Stomach (tissue), 9 donors: ENCODE data around the gene CFAP92. TPM values are rescaled to one million over a fixed set of nuclear protein-coding genes. Genes with fewer than 3 reads are reported as not detected.

Experiments used
- DNase-seq, 2 donors: peaks; one replicate each; pipeline versions ENCODE4 v3.0.0 to v3.0.0-alpha.2; 2013 to 2019
- H3K27ac ChIP-seq, 5 donors: fragments of 200-600 bp in 4 of 5; sonication (generic) in 4 of 5; one replicate each; pipeline ENCODE4 v1.5.1; 2013 to 2019; ENCODE audit warnings: mild to moderate bottlenecking in 1 of 5, moderate library complexity in 1 of 5
- H3K27me3 ChIP-seq, 3 donors: fragments of 200-600 bp; sonication (generic); one replicate each; pipeline ENCODE4 v1.5.1; 2017 to 2019; ENCODE audit warnings: mixed run types in 1 of 3
- H3K36me3 ChIP-seq, 4 donors: fragments of 200-600 bp; sonication (generic); 1 replicate in 3 of 4; 2 replicates in 1 of 4; pipeline ENCODE4 v1.5.1; 2016 to 2019
- H3K4me1 ChIP-seq, 4 donors: fragments of 200-600 bp; sonication (generic); one replicate each; pipeline ENCODE4 v1.5.1; 2016 to 2019
- H3K4me3 ChIP-seq, 4 donors: fragments of 200-600 bp; sonication (generic) in 3 of 4; one replicate each; pipeline ENCODE4 v1.5.1; 2016 to 2019; ENCODE audit warnings: mild to moderate bottlenecking in 1 of 4
- H3K9me3 ChIP-seq, 4 donors: fragments of 200-600 bp; sonication (generic); one replicate each; pipeline ENCODE4 v1.5.1; 2016 to 2019
- CTCF ChIP-seq, 7 experiments: fragments of 450-650 bp in 4 of 7; fragments of 200-600 bp in 3 of 7; sonication (generic) in 3 of 7; IDR thresholded peaks; one replicate each; pipeline ENCODE4 v1.5.1; 2016 to 2019; ENCODE audit warnings: antibody characterized with exemption in 7 of 7, control low read depth in 2 of 7, mild to moderate bottlenecking in 1 of 7
- EP300 ChIP-seq: sonication (generic); formaldehyde crosslinking; IDR thresholded peaks from one replicate; pipeline ENCODE4 v1.6.1; 2017; ENCODE audit warnings: antibody characterized with exemption
- POLR2A ChIP-seq, 4 donors: fragments of 450-650 bp; IDR thresholded peaks; one replicate each; pipeline ENCODE4 v1.6.1; 2016; ENCODE audit warnings: antibody characterized with exemption in 4 of 4, control low read depth in 2 of 4, mild to moderate bottlenecking in 1 of 4, moderate library complexity in 1 of 4
- POLR2AphosphoS5 ChIP-seq, 3 donors: sonication (generic); formaldehyde crosslinking; IDR thresholded peaks; one replicate each; pipeline ENCODE4 v1.6.1; 2016; ENCODE audit warnings: antibody characterized with exemption in 3 of 3
- WGBS, 5 donors: extraction: QIAGEN DNeasy Blood & Tissue Kit in 3 of 5; methylation state at CpG; one replicate each; pipeline versions ENCODE4 v1.1.5 to v1.1.7; 2013 to 2018; 5-methylcytosine and 5-hydroxymethylcytosine counted together
- intact Hi-C: fragments of 100-400 bp; cut with DNase I; formaldehyde crosslinking; loops from one replicate; pipeline ENCODE4 v1.15.1; 2023; ENCODE audit warnings: low total_unique reads
- polyA plus RNA-seq, 3 donors: library from polyadenylated mRNA; stranded (reverse); fragments of 200-250 nt; gene quantifications; one replicate each; pipeline ENCODE4 v1.2.3, GENCODE V29; 2013
- total RNA-seq, 5 donors: library from RNA; depleted of rRNA; stranded (reverse); fragments of >200 nt; gene quantifications; one replicate each; pipeline versions ENCODE4 v1.1.0 to v1.2.3, GENCODE V29; 2014 to 2016
- donor health status: healthy with polysubstance abuse.
- donor health status: Bipolar disorder and iron deficiency.
- donor health status: healthy.

Gene CFAP92
- total and polyA plus RNA-seq, 8 donors = 0.50 to 13.4 (median 2.3) TPM

GRCh38 chr3:128879125-128879969, 114.5 kb downstream of the CFAP92 start, which contains the start of gene ACAD9:
Gene ACAD9 (plus strand): TSS chr3:128879620. CDS start chr3:128879692, 72 bp downstream.
- Histone ChIP-seq H3K27ac (peak within 1 kb of the TSS; percentile 85 to 96 (median 93)), H3K36me3 (peaks cover 0 to 21% (median 8%) of the 10 kb centered on the region in 4 donors), H3K4me1 (peaks cover 30 to 81% (median 47%) of the 10 kb centered on the region in 4 donors), H3K27me3 (no peaks in the 10 kb centered on the region), H3K4me3 (peak within 1 kb of the TSS; percentile 68 to 82 (median 79)), H3K9me3 (no peaks in the 10 kb centered on the region)
- intact Hi-C loops = no loop called here
- 0 to 1% (median 1%) methylated on average over 35 to 65 of the region's 65 CpGs for WGBS, 5 donors
- peak; percentile 98 to 99 for DNase-seq
- TF ChIP-seq CTCF (IDR thresholded peaks at IDR 0.05) = peak in 1 of 7 experiments; percentile 24
- peak; percentile 94 to 98 (median 97) for TF ChIP-seq POLR2AphosphoS5 (IDR thresholded peaks at IDR 0.05)
- TF ChIP-seq POLR2A (IDR thresholded peaks at IDR 0.05) = peak in 2 of 4 donors; percentile 44 to 70
- no peak for TF ChIP-seq EP300

GRCh38 chr3:128878556-128879124, 115.2 kb downstream of the CFAP92 start:
- 0 to 1% (median 1%) methylated on average over 14 of the region's 14 CpGs for WGBS, 5 donors

GRCh38 chr3:128878011-128878457, 115.8 kb downstream of the CFAP92 start:
- 75 to 87% (median 79%) methylated on average over 7 of the region's 7 CpGs for WGBS, 5 donors
- no peaks in the 10 kb centered on the region for H3K27me3 ChIP-seq
- H3K27ac ChIP-seq = peak overlapping the region in 4 of 5 donors; percentile 87 to 96 (median 94)
- peaks cover 0 to 12% (median 2%) of the 10 kb centered on the region in 4 donors for H3K36me3 ChIP-seq
- DNase-seq = no peak
- no peaks in the 10 kb centered on the region for H3K9me3 ChIP-seq
- peaks cover 30 to 68% (median 42%) of the 10 kb centered on the region in 4 donors for H3K4me1 ChIP-seq
- intact Hi-C loops = no loop called here
- TF ChIP-seq EP300 = no peak
- TF ChIP-seq CTCF (IDR thresholded peaks at IDR 0.05) = no peak
- no peak for TF ChIP-seq POLR2AphosphoS5 (IDR thresholded peaks at IDR 0.05)
- no peak for TF ChIP-seq POLR2A (IDR thresholded peaks at IDR 0.05)
- H3K4me3 ChIP-seq = peak overlapping the region; percentile 68 to 82 (median 79)

More at GRCh38 chr3:128878556-128879124, 115.2 kb downstream of the CFAP92 start:
- Histone ChIP-seq H3K4me3 (peak overlapping the region; percentile 68 to 82 (median 79)), H3K4me1 (peaks cover 30 to 74% (median 44%) of the 10 kb centered on the region in 4 donors), H3K27me3 (no peaks in the 10 kb centered on the region), H3K36me3 (peaks cover 0 to 14% (median 2%) of the 10 kb centered on the region in 4 donors), H3K27ac (peak overlapping the region; percentile 85 to 96 (median 93)), H3K9me3 (no peaks in the 10 kb centered on the region)
- intact Hi-C loops = no loop called here
- TF ChIP-seq EP300 (no peak), POLR2A (IDR thresholded peaks at IDR 0.05) (no peak), CTCF (IDR thresholded peaks at IDR 0.05) (no peak), POLR2AphosphoS5 (IDR thresholded peaks at IDR 0.05) (no peak)
- DNase-seq = peak in 1 of 2 donors; percentile 62

GRCh38 chr3:128875556-128876120, 118.2 kb downstream of the CFAP92 start:
- DNase-seq = peak; percentile 43 to 71
- H3K4me3 ChIP-seq = no peak overlapping the region
- H3K27me3 ChIP-seq = no peaks in the 10 kb centered on the region
- WGBS, 5 donors = 38 to 45% (median 42%) methylated on average over 12 of the region's 12 CpGs
- H3K4me1 ChIP-seq = peaks cover 16 to 44% (median 21%) of the 10 kb centered on the region in 4 donors
- TF ChIP-seq POLR2AphosphoS5 (IDR thresholded peaks at IDR 0.05) = no peak
- peak in 3 of 7 experiments; percentile 22 to 42 (median 41) for TF ChIP-seq CTCF (IDR thresholded peaks at IDR 0.05)
- peak overlapping the region in 1 of 5 donors; percentile 57 for H3K27ac ChIP-seq
- intact Hi-C loops = no loop called here
- H3K9me3 ChIP-seq = no peaks in the 10 kb centered on the region
- no peaks in the 10 kb centered on the region for H3K36me3 ChIP-seq
